ENCODE measurements around the gene USP3. TPM values are rescaled to one million over a fixed set of nuclear protein-coding genes. Genes with fewer than 3 reads are reported as not detected.

Gene USP3
- total and polyA plus RNA-seq, 2 of the 13 experiments (the other 11 are each of a cell fraction or from before 2014, with no cell fraction given) = 14.3 to 61.2 TPM

DNA sequence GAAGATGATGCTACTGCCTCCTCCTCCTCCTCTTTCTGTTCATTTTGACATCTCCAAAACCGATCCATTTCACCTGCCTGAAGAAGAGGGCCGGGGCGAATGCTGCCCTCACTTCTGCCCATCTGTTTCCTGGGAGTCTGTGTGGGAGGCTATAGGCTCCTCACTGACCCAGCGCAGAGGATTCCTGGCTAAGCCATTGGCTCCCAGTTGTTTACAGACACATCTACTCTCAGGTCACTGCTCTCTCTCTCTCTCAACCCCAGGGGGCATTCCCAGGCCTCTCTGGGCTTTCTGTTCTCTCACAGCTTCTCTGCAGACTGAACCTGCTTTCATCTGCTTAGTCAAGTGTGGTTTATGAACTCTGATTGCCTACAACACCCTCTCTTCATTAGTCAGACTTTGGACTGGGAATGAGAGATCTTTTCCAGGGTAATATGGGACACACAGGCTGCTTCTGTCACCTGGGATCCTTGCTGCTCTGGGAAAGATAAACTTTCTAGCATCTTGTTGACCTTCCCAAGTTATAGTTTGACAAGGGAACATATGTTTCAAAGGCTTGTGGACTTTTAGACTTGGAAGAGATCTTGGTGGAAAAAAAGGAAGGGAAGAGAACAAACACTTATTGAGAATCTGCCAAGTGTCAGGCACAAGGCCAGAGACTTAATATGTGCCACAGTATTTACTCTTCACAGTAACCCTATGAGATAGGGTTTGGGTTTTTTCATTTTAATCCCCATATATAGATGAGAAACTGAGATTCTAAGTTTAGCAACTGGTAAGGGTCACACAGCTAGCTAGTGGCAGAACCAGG, 30.2 kb upstream of the USP3 start (continued):
- TF ChIP-seq, protein P1, sequence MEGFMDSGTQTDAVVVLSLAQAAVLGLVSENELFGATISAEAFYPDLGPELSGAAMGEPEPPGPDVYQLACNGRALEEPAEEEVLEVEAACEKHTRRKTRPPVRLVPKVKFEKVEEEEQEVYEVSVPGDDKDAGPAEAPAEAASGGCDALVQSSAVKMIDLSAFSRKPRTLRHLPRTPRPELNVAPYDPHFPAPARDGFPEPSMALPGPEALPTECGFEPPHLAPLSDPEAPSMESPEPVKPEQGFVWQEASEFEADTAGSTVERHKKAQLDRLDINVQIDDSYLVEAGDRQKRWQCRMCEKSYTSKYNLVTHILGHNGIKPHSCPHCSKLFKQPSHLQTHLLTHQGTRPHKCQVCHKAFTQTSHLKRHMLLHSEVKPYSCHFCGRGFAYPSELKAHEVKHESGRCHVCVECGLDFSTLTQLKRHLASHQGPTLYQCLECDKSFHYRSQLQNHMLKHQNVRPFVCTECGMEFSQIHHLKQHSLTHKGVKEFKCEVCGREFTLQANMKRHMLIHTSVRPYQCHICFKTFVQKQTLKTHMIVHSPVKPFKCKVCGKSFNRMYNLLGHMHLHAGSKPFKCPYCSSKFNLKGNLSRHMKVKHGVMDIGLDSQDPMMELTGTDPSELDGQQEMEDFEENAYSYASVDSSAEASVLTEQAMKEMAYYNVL (CRISPR knock-in tag; IDR thresholded peaks at IDR 0.05; ENCODE audit: borderline replicate concordance) = peak; percentile 95
- TF ChIP-seq MTA3 (CRISPR knock-in tag; IDR thresholded peaks at IDR 0.05) = no peak
- no peak for TF ChIP-seq ZNF121 (CRISPR knock-in tag; IDR thresholded peaks at IDR 0.05)
- TF ChIP-seq HDAC1 (CRISPR knock-in tag; IDR thresholded peaks at IDR 0.05) = peak; percentile 93
- TF ChIP-seq ZNF704 (CRISPR knock-in tag; IDR thresholded peaks at IDR 0.05; ENCODE audit: borderline replicate concordance) = no peak
- TF ChIP-seq, protein P2, sequence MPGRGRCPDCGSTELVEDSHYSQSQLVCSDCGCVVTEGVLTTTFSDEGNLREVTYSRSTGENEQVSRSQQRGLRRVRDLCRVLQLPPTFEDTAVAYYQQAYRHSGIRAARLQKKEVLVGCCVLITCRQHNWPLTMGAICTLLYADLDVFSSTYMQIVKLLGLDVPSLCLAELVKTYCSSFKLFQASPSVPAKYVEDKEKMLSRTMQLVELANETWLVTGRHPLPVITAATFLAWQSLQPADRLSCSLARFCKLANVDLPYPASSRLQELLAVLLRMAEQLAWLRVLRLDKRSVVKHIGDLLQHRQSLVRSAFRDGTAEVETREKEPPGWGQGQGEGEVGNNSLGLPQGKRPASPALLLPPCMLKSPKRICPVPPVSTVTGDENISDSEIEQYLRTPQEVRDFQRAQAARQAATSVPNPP (CRISPR knock-in tag; IDR thresholded peaks at IDR 0.05) = peak; percentile 89
- no peak for TF ChIP-seq ZNF20 (CRISPR knock-in tag; IDR thresholded peaks at IDR 0.05)
- peak; percentile 65; the same call in 1 of the 2 replicates for TF ChIP-seq ZMYM2 (CRISPR knock-in tag; IDR thresholded peaks at IDR 0.05)
- TF ChIP-seq SCMH1 (CRISPR knock-in tag; IDR thresholded peaks at IDR 0.05; ENCODE audit: borderline replicate concordance) = no peak
- TF ChIP-seq ZNF816 (CRISPR knock-in tag; IDR thresholded peaks at IDR 0.05; ENCODE audit: borderline replicate concordance) = peak; percentile 26; the same call in 1 of the 2 replicates
- TF ChIP-seq ZNF441 (CRISPR knock-in tag; IDR thresholded peaks at IDR 0.05; ENCODE audit: borderline replicate concordance) = peak; percentile 62; the same call in 1 of the 2 replicates
- peak; percentile 77 for TF ChIP-seq SOX5 (CRISPR knock-in tag; IDR thresholded peaks at IDR 0.05; ENCODE audit: borderline replicate concordance)
- TF ChIP-seq ISX (CRISPR knock-in tag; conservative IDR thresholded peaks at IDR 0.05) = 0 out of 2 replicates have a peak, but pooled peaks have one; percentile 35
- TF ChIP-seq, protein P3, sequence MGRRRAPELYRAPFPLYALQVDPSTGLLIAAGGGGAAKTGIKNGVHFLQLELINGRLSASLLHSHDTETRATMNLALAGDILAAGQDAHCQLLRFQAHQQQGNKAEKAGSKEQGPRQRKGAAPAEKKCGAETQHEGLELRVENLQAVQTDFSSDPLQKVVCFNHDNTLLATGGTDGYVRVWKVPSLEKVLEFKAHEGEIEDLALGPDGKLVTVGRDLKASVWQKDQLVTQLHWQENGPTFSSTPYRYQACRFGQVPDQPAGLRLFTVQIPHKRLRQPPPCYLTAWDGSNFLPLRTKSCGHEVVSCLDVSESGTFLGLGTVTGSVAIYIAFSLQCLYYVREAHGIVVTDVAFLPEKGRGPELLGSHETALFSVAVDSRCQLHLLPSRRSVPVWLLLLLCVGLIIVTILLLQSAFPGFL (CRISPR knock-in tag; IDR thresholded peaks at IDR 0.05) = no peak
- TF ChIP-seq ZSCAN30 (CRISPR knock-in tag; IDR thresholded peaks at IDR 0.05) = no peak
- TF ChIP-seq ZNF674 (CRISPR knock-in tag; IDR thresholded peaks at IDR 0.05; ENCODE audit: low read depth) = no peak
- no peak for TF ChIP-seq TOE1 (CRISPR knock-in tag; IDR thresholded peaks at IDR 0.05)
- no peak for TF ChIP-seq ZNF737 (CRISPR knock-in tag; IDR thresholded peaks at IDR 0.05; ENCODE audit: borderline replicate concordance)
- TF ChIP-seq RXRA (CRISPR knock-in tag; IDR thresholded peaks at IDR 0.05) = peak; percentile 97
- peak; percentile 99 for TF ChIP-seq HNF4A (CRISPR knock-in tag; IDR thresholded peaks at IDR 0.05)
- no peak for TF ChIP-seq SRF (IDR thresholded peaks at IDR 0.05; ENCODE audit: low read depth, low read length)
- no peak; the same call in 1 of the 2 replicates for TF ChIP-seq ELF4 (CRISPR knock-in tag; IDR thresholded peaks at IDR 0.05; ENCODE audit: borderline replicate concordance)
- TF ChIP-seq MXD1 (CRISPR knock-in tag; IDR thresholded peaks at IDR 0.05) = peak; percentile 25; the same call in 1 of the 2 replicates
- TF ChIP-seq GABPB1 (CRISPR knock-in tag; IDR thresholded peaks at IDR 0.05) = peak; percentile 19; the same call in 1 of the 2 replicates

All from HepG2 (cell line).